22Rv1 (cell line): Measurements from ENCODE around the gene PKNOX2.

Experiments used
- H3K27ac ChIP-seq: fragments of 450-650 bp; 2 replicates; pipeline ENCODE4 v1.5.1; 2017
- ZFX ChIP-seq: fragments of 450-650 bp; IDR thresholded peaks from 2 replicates; pipeline ENCODE4 v1.6.1; 2017; ENCODE audit warnings: antibody characterized with exemption, borderline replicate concordance
- TF ChIP-seq, protein P1 (sequence below): fragments of 450-650 bp; IDR thresholded peaks from 2 replicates; pipeline ENCODE4 v1.5.1; 2017; ENCODE audit warnings: mild to moderate bottlenecking

The PKNOX2 gene

GRCh38 chr11:125162743-125163142, 1.8 kb upstream of the PKNOX2 start:
- TF ChIP-seq, protein P1, sequence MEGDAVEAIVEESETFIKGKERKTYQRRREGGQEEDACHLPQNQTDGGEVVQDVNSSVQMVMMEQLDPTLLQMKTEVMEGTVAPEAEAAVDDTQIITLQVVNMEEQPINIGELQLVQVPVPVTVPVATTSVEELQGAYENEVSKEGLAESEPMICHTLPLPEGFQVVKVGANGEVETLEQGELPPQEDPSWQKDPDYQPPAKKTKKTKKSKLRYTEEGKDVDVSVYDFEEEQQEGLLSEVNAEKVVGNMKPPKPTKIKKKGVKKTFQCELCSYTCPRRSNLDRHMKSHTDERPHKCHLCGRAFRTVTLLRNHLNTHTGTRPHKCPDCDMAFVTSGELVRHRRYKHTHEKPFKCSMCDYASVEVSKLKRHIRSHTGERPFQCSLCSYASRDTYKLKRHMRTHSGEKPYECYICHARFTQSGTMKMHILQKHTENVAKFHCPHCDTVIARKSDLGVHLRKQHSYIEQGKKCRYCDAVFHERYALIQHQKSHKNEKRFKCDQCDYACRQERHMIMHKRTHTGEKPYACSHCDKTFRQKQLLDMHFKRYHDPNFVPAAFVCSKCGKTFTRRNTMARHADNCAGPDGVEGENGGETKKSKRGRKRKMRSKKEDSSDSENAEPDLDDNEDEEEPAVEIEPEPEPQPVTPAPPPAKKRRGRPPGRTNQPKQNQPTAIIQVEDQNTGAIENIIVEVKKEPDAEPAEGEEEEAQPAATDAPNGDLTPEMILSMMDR, result no peak
- no peak for TF ChIP-seq ZFX
- H3K27ac ChIP-seq, result no peak overlapping the region

DNA sequence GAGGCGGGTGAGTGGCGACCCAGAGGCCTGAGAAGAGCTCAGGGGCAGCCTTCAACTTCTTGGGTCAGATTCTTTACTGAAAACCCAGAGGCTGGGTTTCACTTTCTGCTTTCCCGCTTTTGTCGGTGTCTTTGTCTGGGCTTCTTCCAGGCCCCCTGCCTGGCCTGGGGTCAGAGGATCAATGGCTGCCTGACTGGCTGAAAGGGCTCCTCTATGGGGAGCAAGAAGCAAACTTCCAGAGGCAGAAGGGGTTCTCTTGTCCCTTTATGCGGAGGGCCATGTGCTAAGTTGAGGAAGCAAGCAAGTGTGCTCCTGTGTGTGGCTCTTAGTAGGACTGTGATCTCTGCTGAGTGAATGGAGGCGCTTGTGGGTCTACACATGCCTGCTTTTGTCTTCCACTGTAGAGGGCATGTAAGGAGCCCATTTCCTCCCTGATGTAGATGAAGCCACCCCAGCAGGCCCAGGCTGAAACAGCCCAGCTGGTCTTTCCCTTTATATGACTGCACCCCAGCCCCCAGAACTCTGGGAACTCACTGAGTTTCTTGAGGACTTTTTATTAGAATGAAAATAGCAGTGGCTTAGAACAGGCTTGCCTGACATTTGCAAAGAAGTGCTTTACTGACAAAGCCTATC, 1.0 kb upstream of the PKNOX2 start:
- TF ChIP-seq, protein P1, result no peak
- TF ChIP-seq ZFX, result no peak
- no peak overlapping the region for H3K27ac ChIP-seq

DNA sequence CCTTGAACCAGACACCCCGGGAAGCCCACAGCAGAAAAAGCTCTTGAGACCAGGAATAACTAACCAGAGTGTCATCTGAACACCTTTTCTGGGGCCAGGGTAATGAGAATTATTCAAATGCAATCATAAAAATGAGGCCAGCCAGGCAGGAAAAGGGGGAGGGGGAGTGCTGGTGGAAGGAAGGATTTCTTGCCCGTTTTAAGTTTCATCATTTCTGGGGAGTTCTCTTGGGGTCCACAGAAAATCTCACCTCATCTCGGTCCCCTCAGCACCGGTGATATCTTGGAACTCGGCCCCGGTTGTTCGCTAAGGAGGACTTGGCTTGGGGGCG, 495 bp upstream of the PKNOX2 start:
- no peak overlapping the region for H3K27ac ChIP-seq
- TF ChIP-seq, protein P1, result no peak
- no peak for TF ChIP-seq ZFX

DNA sequence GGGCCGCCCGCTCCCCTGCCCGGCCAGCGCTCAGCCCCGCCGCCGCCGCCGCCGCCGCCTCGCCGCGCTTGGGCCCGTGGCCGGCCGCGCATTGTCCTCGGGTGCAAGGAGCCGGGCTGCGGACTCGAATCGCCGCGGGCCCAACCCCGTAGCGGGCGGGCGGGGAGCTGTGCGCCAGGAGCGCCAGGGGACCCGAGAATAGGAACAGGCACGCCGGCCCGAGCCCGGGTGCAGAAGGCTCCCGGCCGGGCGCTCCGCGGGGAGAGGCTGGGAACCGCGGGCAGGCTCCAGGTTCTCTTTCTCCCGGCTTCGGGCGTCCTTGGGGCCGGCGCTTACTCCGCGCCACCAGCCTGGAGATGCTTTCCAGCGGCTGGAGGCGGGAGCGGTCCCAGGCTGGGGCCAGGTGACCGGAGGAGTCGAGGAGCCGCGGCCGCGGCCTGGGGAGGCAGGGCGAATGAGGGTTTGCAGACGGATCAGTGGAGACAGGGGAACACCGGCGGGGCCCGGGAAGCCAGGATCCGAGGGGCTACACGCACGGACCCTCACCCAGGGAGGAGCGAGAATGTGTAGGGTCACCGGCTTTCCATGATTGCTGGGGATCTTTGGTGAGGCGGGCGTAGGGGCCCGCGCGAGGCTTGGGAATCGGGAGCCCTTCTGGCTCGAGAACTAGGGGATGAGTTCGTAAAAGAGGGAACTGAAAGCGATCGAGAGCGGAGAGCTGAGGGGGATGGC, 726 bp downstream of the PKNOX2 start:
- TF ChIP-seq, protein P1, result no peak
- TF ChIP-seq ZFX, result no peak
- no peak overlapping the region for H3K27ac ChIP-seq

DNA sequence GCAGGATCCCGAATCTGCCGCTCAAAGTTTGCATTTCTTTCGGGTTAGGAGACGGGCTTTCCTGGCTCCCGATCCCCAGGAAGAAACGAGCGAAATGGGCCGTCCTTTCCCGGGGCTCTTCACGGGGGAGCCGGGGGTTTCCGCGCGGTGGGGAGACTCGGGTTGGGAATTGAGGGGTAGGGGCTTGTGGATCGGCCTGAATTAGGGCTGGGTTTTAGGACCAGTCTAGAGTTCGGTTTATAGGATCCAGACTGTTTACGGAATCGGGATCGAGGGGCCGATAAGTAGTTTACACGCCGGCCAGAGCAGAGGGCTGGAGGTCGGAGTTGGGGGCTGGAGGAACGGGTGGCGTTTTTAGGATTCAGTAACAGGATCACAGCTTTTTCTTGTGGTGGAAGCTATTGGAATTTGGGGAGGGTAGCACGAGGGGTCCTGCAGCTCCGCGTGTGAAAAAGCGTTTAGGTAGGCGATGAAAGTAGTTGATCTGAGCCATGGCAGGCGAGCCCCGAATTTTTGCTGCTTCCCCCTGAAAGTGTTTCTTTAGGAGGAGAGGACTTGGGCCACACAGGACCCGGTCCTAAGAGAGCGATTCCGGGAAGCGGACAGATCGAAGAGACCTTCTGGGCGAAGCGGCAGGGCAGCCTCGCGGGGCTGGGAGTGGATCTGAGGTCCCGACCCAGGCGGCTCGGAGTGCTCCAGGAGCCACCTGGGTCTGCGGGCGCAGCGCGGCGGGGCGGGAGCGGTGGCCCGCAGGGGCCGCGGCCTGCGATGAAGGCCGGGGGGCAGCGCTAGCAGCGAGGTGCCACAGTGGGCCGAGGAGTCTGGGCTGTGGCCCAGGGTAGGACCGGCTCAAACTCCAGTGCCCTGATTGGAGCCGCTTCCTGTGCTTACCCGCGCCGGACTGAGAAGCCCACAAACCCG, 1.6 kb downstream of the PKNOX2 start:
- H3K27ac ChIP-seq, result no peak overlapping the region
- TF ChIP-seq ZFX, result no peak
- TF ChIP-seq, protein P1, result no peak

DNA sequence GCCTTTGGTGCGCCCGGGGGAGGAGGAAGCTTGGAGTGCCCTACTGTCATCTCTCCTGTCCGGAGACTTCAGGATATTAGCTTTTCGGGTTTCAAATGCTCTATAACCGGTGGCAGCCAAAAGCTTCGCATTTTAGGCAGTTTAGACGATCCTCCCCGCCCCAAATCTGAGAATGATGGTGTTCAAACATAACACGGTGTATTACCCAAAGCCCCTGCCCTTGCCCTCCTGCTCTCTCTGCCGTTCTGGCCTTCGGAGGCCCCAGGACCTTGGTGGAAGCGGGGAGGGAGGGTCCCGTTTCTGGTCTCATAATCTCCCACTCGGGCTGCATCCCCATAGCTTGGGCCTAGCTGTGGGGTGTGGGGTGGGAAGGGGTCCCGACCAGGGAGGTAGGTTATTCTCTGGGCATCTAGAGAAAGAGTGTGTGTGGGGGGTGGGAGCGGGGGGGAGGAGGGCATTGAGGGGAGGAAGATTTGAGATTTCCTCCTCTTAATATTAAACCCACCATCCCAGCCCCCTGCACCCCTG, 2.3 kb downstream of the PKNOX2 start:
- H3K27ac ChIP-seq, result no peak overlapping the region
- no peak for TF ChIP-seq ZFX
- TF ChIP-seq, protein P1, result no peak
